Chondrocyte (in vitro differentiated cells): ENCODE data around the gene B3GAT2. TPM values are rescaled to one million over a fixed set of nuclear protein-coding genes. Genes with fewer than 3 reads are reported as not detected.

ENCODE experiments used
- DNase-seq: peaks from one replicate; pipeline ENCODE4 v3.0.0; 2021; ENCODE audit warnings: mixed read lengths, low spot score
- H3K27ac Mint-ChIP-seq: one replicate; pipeline ENCODE4 v1.8.0; 2021; ENCODE audit warnings: mild to moderate bottlenecking, moderate library complexity, mixed read lengths; ENCODE audit not compliant: unreplicated experiment
- H3K27me3 Mint-ChIP-seq: 2 replicates; pipeline ENCODE4 v1.8.0; 2021; ENCODE audit warnings: low read depth, mixed read lengths
- H3K36me3 Mint-ChIP-seq: 2 replicates; pipeline ENCODE4 v1.8.0; 2021; ENCODE audit warnings: low read depth, mixed read lengths
- H3K4me1 Mint-ChIP-seq: 2 replicates; pipeline ENCODE4 v1.8.0; 2021; ENCODE audit warnings: low read depth, mild to moderate bottlenecking, mixed read lengths
- H3K4me3 Mint-ChIP-seq: one replicate; pipeline ENCODE4 v1.8.0; 2021; ENCODE audit warnings: mild to moderate bottlenecking, moderate library complexity, mixed read lengths; ENCODE audit not compliant: unreplicated experiment
- H3K9me3 Mint-ChIP-seq: 2 replicates; pipeline ENCODE4 v1.8.0; 2021; ENCODE audit warnings: low read depth, mixed read lengths
- CTCF ChIP-seq: fragments of 200-600 bp; sonication (generic); IDR thresholded peaks from 2 replicates; pipeline ENCODE4 v1.5.0; 2021; ENCODE audit warnings: antibody characterized with exemption, mild to moderate bottlenecking, moderate library complexity
- total RNA-seq: library from RNA; stranded (reverse); gene quantifications from 3 replicates; pipeline ENCODE4 v1.2.1, GENCODE V29; 2021

The B3GAT2 gene
- total RNA-seq, 1 donor from 2014 or later = 0.02 TPM

DNA sequence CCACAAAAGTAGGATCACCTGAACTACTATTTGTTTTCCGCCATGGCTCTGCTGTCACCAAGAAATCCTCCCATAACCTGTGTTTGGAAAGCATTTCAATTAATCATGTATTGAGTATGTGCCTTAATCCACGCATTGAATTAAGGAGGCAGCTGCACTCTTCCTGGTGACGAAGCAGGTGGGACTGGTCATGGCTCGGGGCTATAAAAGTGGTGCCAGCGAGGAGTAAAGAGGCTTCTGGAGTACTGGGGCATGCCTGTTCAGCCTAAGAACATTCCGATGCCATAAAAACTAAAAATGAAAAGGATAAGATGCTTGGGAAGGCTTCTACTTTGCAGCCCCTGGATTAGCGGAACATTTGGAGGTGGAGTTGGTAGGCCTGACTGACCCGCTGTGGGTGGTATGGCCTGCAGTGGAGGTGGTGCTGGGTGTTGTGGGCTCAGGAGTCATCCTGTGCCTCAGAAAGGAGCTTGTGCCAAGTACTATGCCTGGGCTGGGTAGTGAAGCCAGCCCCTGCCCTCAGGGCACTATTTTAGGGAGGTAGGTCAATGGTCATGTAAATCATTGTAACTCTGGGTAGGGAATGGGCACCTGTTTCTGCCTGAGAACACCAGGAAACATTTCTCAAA, 110.5 kb downstream of the B3GAT2 start:
- no peaks in the 10 kb centered on the region for H3K9me3 Mint-ChIP-seq
- no peak overlapping the region for H3K4me3 Mint-ChIP-seq
- DNase-seq = no peak
- H3K4me1 Mint-ChIP-seq = no peaks in the 10 kb centered on the region
- no peak overlapping the region for H3K27ac Mint-ChIP-seq
- TF ChIP-seq CTCF = no peak
- no peaks in the 10 kb centered on the region for H3K27me3 Mint-ChIP-seq
- H3K36me3 Mint-ChIP-seq = peaks cover 4% of the 10 kb centered on the region

DNA sequence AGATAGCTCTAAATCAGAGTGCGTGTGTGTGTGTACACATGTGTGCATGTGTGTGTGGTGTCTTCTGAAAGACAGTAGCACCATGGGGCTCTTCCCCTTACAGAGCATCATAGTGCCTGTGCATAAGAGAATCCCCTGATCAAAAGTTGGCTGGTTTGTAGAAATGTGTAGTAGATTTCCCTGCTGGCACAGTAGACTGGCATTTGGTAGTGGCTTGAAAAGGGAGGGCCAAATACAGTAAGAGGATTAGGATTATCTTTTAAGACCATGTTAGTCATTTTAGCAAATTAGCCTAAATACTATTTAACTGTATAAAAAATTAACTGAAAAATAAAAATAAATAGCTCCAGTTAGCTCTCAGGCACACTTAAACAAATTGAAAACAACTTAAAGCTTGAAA, 112.6 kb downstream of the B3GAT2 start:
- no peak for TF ChIP-seq CTCF

DNA sequence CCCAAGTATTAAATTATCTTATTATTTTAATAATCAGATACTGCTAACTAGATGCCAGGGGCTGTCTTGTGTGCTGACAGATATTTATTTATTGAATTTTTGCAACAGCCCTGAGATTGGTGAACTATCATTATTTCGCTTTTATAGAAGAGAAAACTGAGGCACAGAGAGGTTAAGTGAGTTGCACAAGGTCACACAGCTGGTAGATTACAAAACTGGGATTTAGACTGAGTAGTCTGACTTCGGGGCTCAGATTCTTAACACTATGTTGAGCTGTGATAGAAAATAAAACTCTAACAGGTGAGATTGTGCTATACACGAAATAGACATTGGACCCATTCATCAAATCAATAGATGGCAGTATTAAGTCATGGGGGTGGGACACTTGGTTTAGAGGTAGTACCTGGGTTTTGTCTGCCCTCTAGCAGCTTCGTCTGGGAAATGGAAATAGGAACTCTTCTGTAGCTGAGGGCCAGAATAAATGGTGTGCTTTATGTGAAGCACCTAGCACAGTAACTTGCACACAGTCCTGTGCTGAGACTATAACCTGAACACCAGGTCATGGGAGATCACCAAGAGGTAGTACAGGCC, 113.4 kb downstream of the B3GAT2 start:
- peaks cover 8% of the 10 kb centered on the region for H3K36me3 Mint-ChIP-seq
- no peaks in the 10 kb centered on the region for H3K27me3 Mint-ChIP-seq
- no peaks in the 10 kb centered on the region for H3K4me1 Mint-ChIP-seq
- H3K27ac Mint-ChIP-seq = no peak overlapping the region
- DNase-seq = no peak
- no peak for TF ChIP-seq CTCF
- H3K4me3 Mint-ChIP-seq = no peak overlapping the region
- H3K9me3 Mint-ChIP-seq = no peaks in the 10 kb centered on the region

More for the DNA sequence above, 112.6 kb downstream of the B3GAT2 start:
- no peak overlapping the region for H3K27ac Mint-ChIP-seq
- no peak overlapping the region for H3K4me3 Mint-ChIP-seq
- H3K27me3 Mint-ChIP-seq = no peaks in the 10 kb centered on the region
- H3K36me3 Mint-ChIP-seq = peaks cover 5% of the 10 kb centered on the region
- no peaks in the 10 kb centered on the region for H3K9me3 Mint-ChIP-seq
- H3K4me1 Mint-ChIP-seq = no peaks in the 10 kb centered on the region
- no peak for DNase-seq

DNA sequence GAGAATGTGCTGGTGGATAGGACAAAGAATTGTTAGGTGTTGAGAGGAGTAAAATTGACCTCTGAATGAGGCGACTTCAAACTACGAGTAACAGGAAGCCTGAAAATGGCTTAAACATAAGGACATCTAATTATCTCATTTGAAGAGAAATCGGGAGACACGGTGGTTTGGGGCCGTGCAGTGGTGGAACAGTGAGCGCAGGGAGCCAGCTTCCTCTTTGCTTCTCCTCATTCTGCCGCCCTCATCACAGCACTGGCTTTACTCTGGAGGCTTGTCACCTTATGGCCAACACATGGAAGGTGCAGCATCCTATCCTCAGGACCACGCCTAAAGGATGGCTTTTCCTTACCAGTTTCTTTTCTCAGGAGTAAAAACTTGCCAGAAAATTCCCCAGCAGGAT, 114.3 kb downstream of the B3GAT2 start:
- H3K27ac Mint-ChIP-seq = no peak overlapping the region
- no peaks in the 10 kb centered on the region for H3K4me1 Mint-ChIP-seq
- H3K9me3 Mint-ChIP-seq = no peaks in the 10 kb centered on the region

DNA sequence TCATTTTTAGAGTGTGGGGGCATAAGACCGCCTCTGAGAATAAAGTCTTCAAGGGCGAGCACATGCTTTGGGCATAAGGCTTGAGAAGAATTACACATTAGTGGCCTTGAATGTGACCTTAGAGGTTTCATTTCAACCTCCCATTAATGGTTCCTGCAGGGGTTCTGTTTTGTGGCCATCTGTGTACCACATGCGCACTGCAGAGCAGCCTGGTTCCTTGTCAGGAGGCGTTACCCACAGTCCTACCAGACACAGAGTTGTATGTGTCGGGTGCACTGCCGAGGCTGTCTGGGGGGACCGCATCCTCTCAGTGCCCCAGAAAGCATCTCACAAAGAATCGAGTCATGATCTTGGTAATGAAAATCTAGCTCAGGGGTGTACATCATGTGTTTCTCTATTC, 115.7 kb downstream of the B3GAT2 start:
- H3K27me3 Mint-ChIP-seq = no peaks in the 10 kb centered on the region
- H3K27ac Mint-ChIP-seq = no peak overlapping the region
- no peak for DNase-seq
- H3K36me3 Mint-ChIP-seq = peaks cover 4% of the 10 kb centered on the region
- no peak overlapping the region for H3K4me3 Mint-ChIP-seq
- H3K4me1 Mint-ChIP-seq = no peaks in the 10 kb centered on the region
- no peak for TF ChIP-seq CTCF
- no peaks in the 10 kb centered on the region for H3K9me3 Mint-ChIP-seq

More for the DNA sequence above, 114.3 kb downstream of the B3GAT2 start:
- no peak for TF ChIP-seq CTCF
- H3K36me3 Mint-ChIP-seq = peaks cover 8% of the 10 kb centered on the region
- no peak overlapping the region for H3K4me3 Mint-ChIP-seq
- no peaks in the 10 kb centered on the region for H3K27me3 Mint-ChIP-seq
- DNase-seq = no peak
